K562 (cell line): ENCODE measurements around the gene IFT81. TPM values are rescaled to one million over a fixed set of nuclear protein-coding genes. Genes with fewer than 3 reads are reported as not detected.

Experiments
- ARID4B ChIP-seq: sonication (generic); formaldehyde crosslinking; IDR thresholded peaks from 2 replicates; pipeline ENCODE4 v1.8.0; 2022; ENCODE audit warnings: mild to moderate bottlenecking, missing genetic modification reagents
- BRD9 ChIP-seq: fragments of 450-650 bp; IDR thresholded peaks from 2 replicates; pipeline ENCODE4 v1.6.1; 2018; ENCODE audit warnings: low read depth; ENCODE audit not compliant: partially characterized antibody
- HMG20A ChIP-seq: fragments of 450-650 bp; formaldehyde crosslinking; conservative IDR thresholded peaks from 2 replicates; pipeline ENCODE4 v1.4.0; 2020; ENCODE audit warnings: mild to moderate bottlenecking, mixed read lengths
- LCOR ChIP-seq: sonication (generic); formaldehyde crosslinking; IDR thresholded peaks from 2 replicates; pipeline ENCODE4 v1.8.0; 2022; ENCODE audit warnings: mild to moderate bottlenecking, missing genetic modification reagents
- NCOA6 ChIP-seq: fragments of 450-650 bp; IDR thresholded peaks from 2 replicates; pipeline ENCODE4 v1.6.1; 2017; ENCODE audit warnings: mild to moderate bottlenecking
- NCOR1 ChIP-seq: fragments of 450-650 bp; IDR thresholded peaks from 2 replicates; pipeline ENCODE4 v1.6.1; 2016; ENCODE audit warnings: mild to moderate bottlenecking, moderate library complexity
- RREB1 ChIP-seq: fragments of 250-450 bp; sonication (Bioruptor Pico); IDR thresholded peaks from 2 replicates; pipeline ENCODE4 v1.4.0; 2020
- SMAD4 ChIP-seq: fragments of 250-450 bp; sonication (Bioruptor Pico); conservative IDR thresholded peaks from 2 replicates; pipeline ENCODE4 v1.8.0; 2021; ENCODE audit warnings: inconsistent platforms, mild to moderate bottlenecking, moderate library complexity
- ZKSCAN8 ChIP-seq: fragments of 200-800 bp; sonication (Bioruptor generic); IDR thresholded peaks from 2 replicates; pipeline ENCODE4 v1.6.1; 2016; ENCODE audit warnings: missing genetic modification characterization, missing compliant biosample characterization
- polyA plus RNA-seq, 8 experiments: library from polyadenylated mRNA; depleted of rRNA in 4 of 8; stranded (reverse) in 5 of 8; unstranded in 3 of 8; fragments of >200 nt; fragmentation: Nextera tagmentation in 2 of 8; fragmentation: Illumina TruSeq in 1 of 8; extraction: Ambion mirVana in 2 of 8; extraction: Trizol in 1 of 8; gene quantifications; 2 replicates each; pipeline versions ENCODE4 v1.2.1 to v1.2.3, GENCODE V29; 2011 to 2014; ENCODE audit warnings: inconsistent platforms in 1 of 8, missing spikeins in 1 of 8
- total RNA-seq, 7 experiments: library from RNA; depleted of rRNA in 6 of 7; stranded (reverse); fragments of >200 nt in 6 of 7; fragmentation: Illumina TruSeq in 2 of 7; extraction: Trizol in 2 of 7; gene quantifications; 2 replicates each; pipeline versions ENCODE4 v1.2.1 to v1.2.3, GENCODE V29; 2011 to 2021; ENCODE audit warnings: low replicate concordance in 1 of 7

Gene IFT81
- total and polyA plus RNA-seq, 9 of the 15 experiments (the other 6 are each of a cell fraction or from before 2014, with no cell fraction given), result 2.8 to 11.9 (median 7.9) TPM

- TF ChIP-seq NCOR1 (no peak), HMG20A (no peak), RREB1 (CRISPR knock-in tag) (no peak), LCOR (CRISPR knock-in tag) (0 out of 2 replicates have a peak, but pooled peaks have one; percentile 9), SMAD4 (CRISPR knock-in tag) (no peak), ZKSCAN8 (CRISPR knock-in tag) (no peak), NCOA6 (peak; percentile 58; the same call in 1 of the 2 replicates), ARID4B (CRISPR knock-in tag) (0 out of 2 replicates have a peak, but pooled peaks have one; percentile 3), BRD9 (no peak)
- TF ChIP-seq, all 486 proteins: peak for 26
These were observed 263 bp upstream of the IFT81 start (continued) for GRCh38 chr12:110123919-110124268.
